ENCODE data around the gene TRIOBP. TPM values are rescaled to one million over a fixed set of nuclear protein-coding genes. Genes with fewer than 3 reads are reported as not detected.
"Not testable (repeated sequence)": the region's sequence is repeated elsewhere in the genome, so short reads cannot be mapped to it uniquely, and the experiment has no call there.

TRIOBP gene
- total and polyA plus RNA-seq, 7 experiments from 2014 or later, result 6.7 to 43.0 (median 22.9) TPM

GRCh38 chr22:37655252-37655563 is 41.6 kb upstream of the TRIOBP start:
- ChIA-PET POLR2A (interaction anchor here (6.4 kb wide), 1 partner anchor 19 kb away, joined by 142 read pairs; the partner anchor contains the start of gene LGALS1), CTCF (interaction anchor here (0.6 to 5.4 kb wide), 2 partner anchors 13 to 24 kb away, joined by 3 to 36 read pairs; no protein-coding TSS in a partner anchor)
- Mint-ChIP-seq H3K4me1 (peaks cover 14 to 26% (median 21%) of the 10 kb centered on the region in 7 donors), H3K36me3 (peaks cover 0 to 12% (median 5%) of the 10 kb centered on the region in 5 donors), H3K9me3 (no peaks in the 10 kb centered on the region), H3K27me3 (no peaks in the 10 kb centered on the region), H3K27ac (no peak overlapping the region), H3K4me3 (no peak overlapping the region)
- intact Hi-C loops (cut with micrococcal nuclease), result loop anchor here in 1 of 2 donors (10.0 kb wide), 1 partner anchor 190 kb away; the partner anchor contains the start of genes ANKRD54 and EIF3L
- Histone ChIP-seq H3K4me3 (ENCODE audit: low read length) (no peak overlapping the region), H3K9me3 (ENCODE audit: control insufficient read depth in 2 of 3, low read length in 3 of 3) (no peaks in the 10 kb centered on the region), H3K27ac (ENCODE audit: low read depth, low read length) (no peak overlapping the region), H3K27me3 (ENCODE audit: control insufficient read depth in 2 of 2, insufficient read depth in 2 of 2, low read length in 2 of 2) (no peaks in the 10 kb centered on the region), H3K36me3 (ENCODE audit: control insufficient read depth in 2 of 3, insufficient read depth in 3 of 3, low read length in 3 of 3) (peaks cover 14 to 44% (median 28%) of the 10 kb centered on the region in 3 experiments), H3K4me1 (ENCODE audit: control insufficient read depth in 2 of 2, insufficient read depth in 2 of 2, low read length in 2 of 2) (peaks cover 18% of the 10 kb centered on the region in 2 donors)
- DNase-seq (no peak), ATAC-seq (no peak)

DNA sequence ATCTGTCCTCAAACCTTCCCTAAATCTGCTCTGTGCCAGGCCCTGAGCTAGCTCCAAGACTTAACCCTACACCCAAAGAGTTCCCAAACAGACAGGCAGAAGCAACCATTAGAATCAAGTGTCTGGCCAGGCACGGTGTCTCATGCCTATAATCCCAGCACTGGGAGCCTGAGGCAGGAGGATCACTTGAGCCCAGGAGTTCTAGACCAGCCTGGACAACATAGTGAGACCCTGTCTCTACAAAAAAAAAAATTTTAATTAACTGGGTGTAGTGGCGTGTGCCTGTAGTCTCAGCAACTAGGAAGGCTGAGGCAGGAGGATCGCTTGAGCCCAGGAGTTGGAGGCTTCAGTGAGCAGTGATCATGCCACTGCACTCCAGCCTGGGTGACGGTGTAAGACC is 40.3 kb upstream of the TRIOBP start:
- H3K9me3 Mint-ChIP-seq; H3K27me3 ChIP-seq (ENCODE audit: control insufficient read depth in 2 of 2, insufficient read depth in 2 of 2, low read length in 2 of 2); DNase-seq; H3K9me3 ChIP-seq (ENCODE audit: control insufficient read depth in 2 of 3, low read length in 3 of 3); H3K27me3 Mint-ChIP-seq; H3K4me3 Mint-ChIP-seq; H3K4me3 ChIP-seq (ENCODE audit: low read length); H3K27ac ChIP-seq (ENCODE audit: low read depth, low read length); H3K36me3 Mint-ChIP-seq; ATAC-seq: not testable (repeated sequence)
- Histone ChIP-seq H3K4me1 (ENCODE audit: control insufficient read depth in 2 of 2, insufficient read depth in 2 of 2, low read length in 2 of 2) (peaks cover 23 to 26% of the 10 kb centered on the region in 2 donors), H3K36me3 (ENCODE audit: control insufficient read depth in 2 of 3, insufficient read depth in 3 of 3, low read length in 3 of 3) (peaks cover 5 to 30% (median 17%) of the 10 kb centered on the region in 3 experiments)
- ChIA-PET POLR2A (interaction anchor here (1.1 to 6.4 kb wide), 4 partner anchors 17 to 35 kb away, joined by 5 to 142 read pairs (median 51); partner anchors contain the start of genes LGALS1 and SH3BP1), CTCF (interaction anchor here (1.7 to 5.4 kb wide), 2 partner anchors 14 to 18 kb away, joined by 4 to 36 read pairs; no protein-coding TSS in a partner anchor)
- H3K4me1 Mint-ChIP-seq, result peaks cover 23 to 40% (median 35%) of the 10 kb centered on the region in 7 donors
- H3K27ac Mint-ChIP-seq, result peak overlapping the region in 7 of 9 donors; percentile 22 to 88 (median 69)
- intact Hi-C loops (cut with micrococcal nuclease), result loop anchor here in 1 of 2 donors (10.0 kb wide), 1 partner anchor 188 kb away; the partner anchor contains the start of genes ANKRD54 and EIF3L

GRCh38 chr22:37657590-37658132 is 39.2 kb upstream of the TRIOBP start:
- Mint-ChIP-seq H3K36me3 (peaks cover 0 to 8% (median 0%) of the 10 kb centered on the region in 5 donors), H3K27me3 (no peaks in the 10 kb centered on the region), H3K4me1 (peaks cover 27 to 45% (median 41%) of the 10 kb centered on the region in 7 donors), H3K27ac (peak overlapping the region; percentile 82 to 98 (median 91)), H3K4me3 (peak overlapping the region; percentile 84 to 95 (median 89)), H3K9me3 (no peaks in the 10 kb centered on the region)
- DNase-seq (no peak), ATAC-seq (no peak)
- H3K9me3 ChIP-seq (ENCODE audit: control insufficient read depth in 2 of 3, low read length in 3 of 3), result no peaks in the 10 kb centered on the region
- H3K4me3 ChIP-seq (ENCODE audit: low read length), result peak overlapping the region; percentile 43
- no peaks in the 10 kb centered on the region for H3K27me3 ChIP-seq (ENCODE audit: control insufficient read depth in 2 of 2, insufficient read depth in 2 of 2, low read length in 2 of 2)
- POLR2A ChIA-PET, result interaction anchor here (0.8 to 6.4 kb wide), 14 partner anchors 7 to 55 kb away, joined by 3 to 142 read pairs (median 14); partner anchors contain the start of genes GGA1, LGALS1, NOL12 and SH3BP1
- H3K27ac ChIP-seq (ENCODE audit: low read depth, low read length), result peak overlapping the region; percentile 75
- H3K36me3 ChIP-seq (ENCODE audit: control insufficient read depth in 2 of 3, insufficient read depth in 3 of 3, low read length in 3 of 3), result peaks cover 0 to 21% (median 9%) of the 10 kb centered on the region in 3 experiments
- intact Hi-C loops (cut with micrococcal nuclease), result loop anchor here (1.0 to 10.0 kb wide), 8 partner anchors 14 to 187 kb away; partner anchors contain the start of genes SH3BP1 (in 2 of the 2), ANKRD54 (in 1 of the 2), EIF3L (in 1 of the 2) and GGA1 (in 1 of the 2)
- peaks cover 23 to 26% of the 10 kb centered on the region in 2 donors for H3K4me1 ChIP-seq (ENCODE audit: control insufficient read depth in 2 of 2, insufficient read depth in 2 of 2, low read length in 2 of 2)
- CTCF ChIA-PET, result interaction anchor here (0.5 to 5.4 kb wide), 17 partner anchors 9 to 960 kb away, joined by 3 to 36 read pairs (median 4); partner anchors contain the start of genes GGA1 and NOL12

GRCh38 chr22:37658133-37659065 is 38.4 kb upstream of the TRIOBP start, which contains the start of gene PDXP:
PDXP (plus strand) TSS chr22:37658723; CDS start chr22:37658783, 60 bp downstream.
- H3K9me3 Mint-ChIP-seq, result no peaks in the 10 kb centered on the region
- CTCF ChIA-PET, result interaction anchor here (0.6 to 5.4 kb wide), 22 partner anchors 10 to 959 kb away, joined by 3 to 36 read pairs (median 3); partner anchors contain the start of genes GGA1 and NOL12
- no peaks in the 10 kb centered on the region for H3K27me3 ChIP-seq (ENCODE audit: control insufficient read depth in 2 of 2, insufficient read depth in 2 of 2, low read length in 2 of 2)
- ATAC-seq (peak; percentile 96), DNase-seq (peak; percentile 95 to 99 (median 98))
- H3K27ac Mint-ChIP-seq, result peak within 1 kb of the TSS; percentile 82 to 98 (median 91)
- intact Hi-C loops (cut with micrococcal nuclease), result loop anchor here (1.0 to 10.0 kb wide), 8 partner anchors 15 to 186 kb away; partner anchors contain the start of genes SH3BP1 (in 2 of the 2), ANKRD54 (in 1 of the 2), EIF3L (in 1 of the 2) and GGA1 (in 1 of the 2)
- peaks cover 23 to 26% of the 10 kb centered on the region in 2 donors for H3K4me1 ChIP-seq (ENCODE audit: control insufficient read depth in 2 of 2, insufficient read depth in 2 of 2, low read length in 2 of 2)
- peaks cover 0 to 14% (median 6%) of the 10 kb centered on the region in 3 experiments for H3K36me3 ChIP-seq (ENCODE audit: control insufficient read depth in 2 of 3, insufficient read depth in 3 of 3, low read length in 3 of 3)
- peak within 1 kb of the TSS; percentile 85 to 95 (median 89) for H3K4me3 Mint-ChIP-seq
- H3K4me1 Mint-ChIP-seq, result peaks cover 27 to 45% (median 41%) of the 10 kb centered on the region in 7 donors
- POLR2A ChIA-PET, result interaction anchor here (0.8 to 6.4 kb wide), 17 partner anchors 8 to 174 kb away, joined by 3 to 142 read pairs (median 7); partner anchors contain the start of genes GGA1, LGALS1, NOL12 and SH3BP1
- H3K4me3 ChIP-seq (ENCODE audit: low read length), result peak within 1 kb of the TSS; percentile 60
- peaks cover 0 to 5% (median 0%) of the 10 kb centered on the region in 5 donors for H3K36me3 Mint-ChIP-seq
- H3K27ac ChIP-seq (ENCODE audit: low read depth, low read length), result peak within 1 kb of the TSS; percentile 75
- H3K9me3 ChIP-seq (ENCODE audit: control insufficient read depth in 2 of 3, low read length in 3 of 3), result no peaks in the 10 kb centered on the region
- H3K27me3 Mint-ChIP-seq, result no peaks in the 10 kb centered on the region

DNA sequence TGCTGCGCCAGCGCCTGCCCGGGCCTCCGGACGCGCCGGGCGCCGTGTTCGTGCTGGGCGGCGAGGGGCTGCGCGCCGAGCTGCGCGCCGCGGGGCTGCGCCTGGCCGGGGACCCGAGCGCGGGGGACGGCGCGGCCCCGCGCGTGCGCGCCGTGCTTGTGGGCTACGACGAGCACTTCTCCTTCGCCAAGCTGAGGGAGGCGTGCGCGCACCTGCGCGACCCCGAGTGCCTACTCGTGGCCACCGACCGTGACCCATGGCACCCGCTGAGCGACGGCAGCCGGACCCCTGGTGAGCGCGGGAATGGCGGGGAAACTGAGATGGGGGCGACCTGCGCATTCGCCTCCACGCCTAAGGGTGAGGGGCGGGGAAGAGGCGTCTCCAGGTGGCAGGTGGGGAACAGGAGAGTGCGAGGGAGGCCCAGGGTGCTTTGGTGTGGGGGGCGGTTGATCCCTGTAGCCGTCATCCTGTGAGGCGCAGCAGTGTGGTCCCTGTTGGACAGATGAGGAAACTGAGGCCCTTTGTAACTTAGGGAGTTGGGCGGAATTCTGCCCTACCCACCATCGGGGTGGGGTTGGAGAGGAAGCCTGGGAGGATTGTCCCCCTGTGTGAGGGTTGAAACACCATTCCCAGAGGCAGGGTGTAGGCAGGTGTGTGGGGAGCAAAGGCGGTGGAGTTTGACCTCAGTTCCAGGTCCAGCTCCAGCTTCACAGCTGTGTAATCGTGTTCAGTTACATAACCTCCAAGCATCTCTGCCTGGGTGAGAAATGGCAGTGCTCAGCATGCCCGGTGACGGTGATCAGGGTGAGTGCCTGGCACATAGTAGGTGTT is 37.6 kb upstream of the TRIOBP start:
- Histone ChIP-seq H3K27me3 (ENCODE audit: control insufficient read depth in 2 of 2, insufficient read depth in 2 of 2, low read length in 2 of 2) (no peaks in the 10 kb centered on the region), H3K4me1 (ENCODE audit: control insufficient read depth in 2 of 2, insufficient read depth in 2 of 2, low read length in 2 of 2) (peaks cover 23 to 26% of the 10 kb centered on the region in 2 donors), H3K27ac (ENCODE audit: low read depth, low read length) (peak overlapping the region; percentile 42), H3K9me3 (ENCODE audit: control insufficient read depth in 2 of 3, low read length in 3 of 3) (no peaks in the 10 kb centered on the region), H3K36me3 (ENCODE audit: control insufficient read depth in 2 of 3, insufficient read depth in 3 of 3, low read length in 3 of 3) (peaks cover 0 to 5% (median 0%) of the 10 kb centered on the region in 3 experiments), H3K4me3 (ENCODE audit: low read length) (peak overlapping the region; percentile 60)
- H3K27me3 Mint-ChIP-seq, result no peaks in the 10 kb centered on the region
- peak overlapping the region in 6 of 9 donors; percentile 36 to 80 (median 70) for H3K27ac Mint-ChIP-seq
- ATAC-seq (no peak), DNase-seq (peak in 1 of 9 donors; percentile 52)
- intact Hi-C loops (cut with micrococcal nuclease), result loop anchor here in 1 of 2 donors (10.0 kb wide), 1 partner anchor 186 kb away; the partner anchor contains the start of genes ANKRD54 and EIF3L
- peaks cover 0 to under 1% (median 0%) of the 10 kb centered on the region in 5 donors for H3K36me3 Mint-ChIP-seq
- ChIA-PET POLR2A (interaction anchor here (0.9 to 6.4 kb wide), 15 partner anchors 8 to 175 kb away, joined by 3 to 142 read pairs (median 12); partner anchors contain the start of genes GGA1, LGALS1, NOL12 and SH3BP1), CTCF (interaction anchor here (0.7 to 5.4 kb wide), 12 partner anchors 11 to 30 kb away, joined by 3 to 36 read pairs (median 5); partner anchors contain the start of gene NOL12)
- peaks cover 27 to 45% (median 41%) of the 10 kb centered on the region in 7 donors for H3K4me1 Mint-ChIP-seq
- H3K4me3 Mint-ChIP-seq, result peak overlapping the region; percentile 77 to 93 (median 80)
- no peaks in the 10 kb centered on the region for H3K9me3 Mint-ChIP-seq
